ENCODE measurements around the gene LRP8.

DNA sequence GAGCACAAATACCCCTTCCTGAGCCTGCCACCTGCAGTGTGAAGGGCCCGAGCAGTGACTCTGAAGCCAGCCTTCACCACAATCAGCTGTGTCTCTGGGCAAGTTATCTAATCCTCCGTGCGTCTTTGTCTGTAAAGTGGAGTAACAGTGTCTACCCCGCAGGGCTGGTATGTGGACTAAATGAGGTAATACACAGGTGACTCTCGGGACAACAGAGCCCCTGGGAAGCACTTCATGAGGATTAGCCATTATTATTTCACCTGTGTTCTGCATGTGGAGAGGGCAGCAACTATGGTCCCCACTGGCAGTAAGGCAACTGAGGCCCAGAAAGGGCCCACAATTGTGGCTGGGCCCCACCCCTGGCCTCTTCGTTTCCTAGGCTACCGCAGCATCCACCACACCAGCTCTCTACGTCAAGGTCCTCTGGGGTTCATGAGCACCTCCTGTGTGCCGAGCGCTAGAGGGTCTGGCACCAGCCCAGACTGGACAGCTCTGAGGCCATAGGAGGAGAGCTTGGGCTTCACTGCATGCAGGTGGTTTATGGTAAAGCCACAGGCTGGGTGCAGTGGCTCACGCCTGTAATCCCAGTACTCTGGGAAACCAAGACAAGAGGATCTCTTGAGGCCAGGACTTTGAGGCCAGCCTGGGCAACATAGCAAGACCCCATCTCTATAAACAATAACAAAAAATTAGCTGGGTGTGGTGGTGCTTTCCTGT, 41.3 kb upstream of the LRP8 start:
- no peak for TF ChIP-seq POLR2A (IDR thresholded peaks at IDR 0.05; ENCODE audit: borderline replicate concordance, extremely low read depth, insufficient read depth, insufficient read length)
- no peak for TF ChIP-seq YY1 (IDR thresholded peaks at IDR 0.05; ENCODE audit: extremely low read depth, insufficient replicate concordance, low read depth, low read length)
- TF ChIP-seq, protein P1, sequence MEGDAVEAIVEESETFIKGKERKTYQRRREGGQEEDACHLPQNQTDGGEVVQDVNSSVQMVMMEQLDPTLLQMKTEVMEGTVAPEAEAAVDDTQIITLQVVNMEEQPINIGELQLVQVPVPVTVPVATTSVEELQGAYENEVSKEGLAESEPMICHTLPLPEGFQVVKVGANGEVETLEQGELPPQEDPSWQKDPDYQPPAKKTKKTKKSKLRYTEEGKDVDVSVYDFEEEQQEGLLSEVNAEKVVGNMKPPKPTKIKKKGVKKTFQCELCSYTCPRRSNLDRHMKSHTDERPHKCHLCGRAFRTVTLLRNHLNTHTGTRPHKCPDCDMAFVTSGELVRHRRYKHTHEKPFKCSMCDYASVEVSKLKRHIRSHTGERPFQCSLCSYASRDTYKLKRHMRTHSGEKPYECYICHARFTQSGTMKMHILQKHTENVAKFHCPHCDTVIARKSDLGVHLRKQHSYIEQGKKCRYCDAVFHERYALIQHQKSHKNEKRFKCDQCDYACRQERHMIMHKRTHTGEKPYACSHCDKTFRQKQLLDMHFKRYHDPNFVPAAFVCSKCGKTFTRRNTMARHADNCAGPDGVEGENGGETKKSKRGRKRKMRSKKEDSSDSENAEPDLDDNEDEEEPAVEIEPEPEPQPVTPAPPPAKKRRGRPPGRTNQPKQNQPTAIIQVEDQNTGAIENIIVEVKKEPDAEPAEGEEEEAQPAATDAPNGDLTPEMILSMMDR (IDR thresholded peaks at IDR 0.05 in 2 of 3, conservative IDR thresholded peaks at IDR 0.05 in 1 of 3; ENCODE audit: borderline replicate concordance in 1 of 3, insufficient read depth in 1 of 3, low read depth in 2 of 3, low read length in 2 of 3), result no peak
- TF ChIP-seq POLR2AphosphoS5 (IDR thresholded peaks at IDR 0.05; ENCODE audit: low read depth, low read length), result no peak
- TF ChIP-seq, protein P2, sequence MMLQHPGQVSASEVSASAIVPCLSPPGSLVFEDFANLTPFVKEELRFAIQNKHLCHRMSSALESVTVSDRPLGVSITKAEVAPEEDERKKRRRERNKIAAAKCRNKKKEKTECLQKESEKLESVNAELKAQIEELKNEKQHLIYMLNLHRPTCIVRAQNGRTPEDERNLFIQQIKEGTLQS (IDR thresholded peaks at IDR 0.05), result no peak
- no peak for TF ChIP-seq EZH2 (IDR thresholded peaks at IDR 0.05)
- no peak for TF ChIP-seq SP1 (IDR thresholded peaks at IDR 0.05; ENCODE audit: low read depth)
- TF ChIP-seq JUND (IDR thresholded peaks at IDR 0.05), result no peak
- TF ChIP-seq, protein P3, sequence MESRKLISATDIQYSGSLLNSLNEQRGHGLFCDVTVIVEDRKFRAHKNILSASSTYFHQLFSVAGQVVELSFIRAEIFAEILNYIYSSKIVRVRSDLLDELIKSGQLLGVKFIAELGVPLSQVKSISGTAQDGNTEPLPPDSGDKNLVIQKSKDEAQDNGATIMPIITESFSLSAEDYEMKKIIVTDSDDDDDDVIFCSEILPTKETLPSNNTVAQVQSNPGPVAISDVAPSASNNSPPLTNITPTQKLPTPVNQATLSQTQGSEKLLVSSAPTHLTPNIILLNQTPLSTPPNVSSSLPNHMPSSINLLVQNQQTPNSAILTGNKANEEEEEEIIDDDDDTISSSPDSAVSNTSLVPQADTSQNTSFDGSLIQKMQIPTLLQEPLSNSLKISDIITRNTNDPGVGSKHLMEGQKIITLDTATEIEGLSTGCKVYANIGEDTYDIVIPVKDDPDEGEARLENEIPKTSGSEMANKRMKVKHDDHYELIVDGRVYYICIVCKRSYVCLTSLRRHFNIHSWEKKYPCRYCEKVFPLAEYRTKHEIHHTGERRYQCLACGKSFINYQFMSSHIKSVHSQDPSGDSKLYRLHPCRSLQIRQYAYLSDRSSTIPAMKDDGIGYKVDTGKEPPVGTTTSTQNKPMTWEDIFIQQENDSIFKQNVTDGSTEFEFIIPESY (IDR thresholded peaks at IDR 0.05; ENCODE audit: extremely low read depth, insufficient replicate concordance, low read length), result no peak
- TF ChIP-seq FOSL1 (IDR thresholded peaks at IDR 0.05; ENCODE audit: low read depth), result no peak
